ENCODE measurements around the gene ANO10. TPM values are rescaled to one million over a fixed set of nuclear protein-coding genes. Genes with fewer than 3 reads are reported as not detected.
"Not testable (repeated sequence)": the region's sequence is repeated elsewhere in the genome, so short reads cannot be mapped to it uniquely, and the experiment has no call there.

The ANO10 gene
- total RNA-seq, 1 experiment from 2014 or later, result 29.8 TPM

DNA sequence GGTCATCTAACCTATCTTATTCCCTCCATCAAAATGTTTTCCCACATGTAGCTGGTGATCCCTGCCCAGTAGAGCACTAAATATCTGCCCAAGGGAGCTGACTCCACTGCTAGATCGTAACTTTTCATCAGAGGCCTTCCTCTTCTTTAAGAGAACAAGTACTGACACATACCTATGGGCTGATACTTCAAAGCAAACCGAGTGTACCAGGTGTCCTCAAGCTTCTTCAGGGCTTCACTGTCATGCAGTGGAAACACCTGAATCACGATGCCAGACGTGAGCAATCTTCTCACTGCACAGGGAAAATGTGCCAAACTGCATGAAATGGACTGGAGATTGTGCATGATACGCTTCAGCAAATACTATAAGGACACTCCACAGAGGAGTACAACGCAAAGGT lies 41.6 kb downstream of the ANO10 start:
- DNase-seq (ENCODE audit: low read depth), result no peak

DNA sequence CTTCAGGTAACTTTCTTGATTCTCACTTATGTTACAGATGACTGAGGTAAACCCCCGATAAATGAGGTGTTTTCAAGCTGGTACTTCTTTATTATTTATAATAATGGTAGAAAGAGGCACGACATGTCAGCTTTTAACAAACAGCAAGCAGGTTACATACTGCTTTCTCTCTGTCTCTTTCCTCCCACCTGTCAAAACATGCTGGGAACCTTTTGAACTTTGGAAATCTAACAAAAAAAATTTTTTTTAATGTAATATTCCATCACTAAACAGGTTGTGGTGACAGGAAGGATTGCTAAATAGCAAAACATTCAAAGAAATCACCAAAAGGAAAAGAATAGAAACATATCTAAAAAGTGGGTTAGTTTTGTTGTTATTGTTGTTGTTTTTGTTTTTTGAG lies 48.2 kb downstream of the ANO10 start:
- no peak for DNase-seq (ENCODE audit: low read depth)

DNA sequence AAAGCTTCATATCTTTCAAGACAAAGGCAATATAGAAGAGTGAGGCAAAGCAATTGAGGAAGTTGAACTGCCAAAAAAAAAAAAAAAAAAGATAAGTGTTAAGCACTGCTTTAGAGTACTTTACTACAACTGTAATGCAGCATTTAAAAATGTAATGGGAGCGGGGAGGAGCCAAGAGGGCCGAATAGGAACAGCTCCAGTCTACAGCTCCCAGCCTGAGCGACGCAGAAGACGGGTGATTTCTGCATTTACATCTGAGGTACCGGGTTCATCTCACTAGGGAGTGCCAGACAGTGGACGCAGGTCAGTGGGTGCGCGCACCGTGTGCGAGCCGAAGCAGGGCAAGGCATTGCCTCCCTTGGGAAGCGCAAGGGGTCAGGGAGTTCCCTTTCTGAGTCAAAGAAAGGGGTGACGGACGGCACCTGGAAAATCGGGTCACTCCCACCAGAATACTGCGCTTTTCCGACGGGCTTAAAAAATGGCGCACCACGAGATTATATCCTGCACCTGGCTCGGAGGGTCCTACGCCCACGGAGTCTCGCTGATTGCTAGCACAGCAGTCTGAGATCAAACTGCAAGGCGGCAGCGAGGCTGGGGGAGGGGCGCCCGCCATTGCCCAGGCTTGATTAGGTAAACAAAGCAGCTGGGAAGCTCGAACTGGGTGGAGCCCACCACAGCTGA lies 56.0 kb downstream of the ANO10 start:
- not testable (repeated sequence) for DNase-seq (ENCODE audit: low read depth)

DNA sequence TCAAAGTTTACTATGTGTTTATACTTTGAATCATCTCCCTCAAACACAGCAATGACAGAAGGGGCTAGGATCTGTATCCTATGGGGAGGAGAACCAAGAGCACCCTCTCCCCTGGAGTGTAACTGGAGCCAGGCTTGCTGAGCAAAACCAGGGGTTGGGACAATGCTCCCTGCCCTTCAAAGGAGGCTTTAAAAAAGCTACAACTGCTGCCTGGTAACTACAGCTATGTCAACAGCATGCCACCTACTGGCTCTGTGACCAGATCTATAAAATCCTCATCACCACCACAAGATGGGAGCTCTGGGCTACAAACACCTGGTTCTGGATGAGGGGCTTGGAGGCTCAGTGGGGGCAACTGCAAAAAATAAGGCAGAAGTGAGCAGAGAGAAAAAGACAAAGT lies 61.9 kb downstream of the ANO10 start:
- DNase-seq (ENCODE audit: low read depth), result no peak

DNA sequence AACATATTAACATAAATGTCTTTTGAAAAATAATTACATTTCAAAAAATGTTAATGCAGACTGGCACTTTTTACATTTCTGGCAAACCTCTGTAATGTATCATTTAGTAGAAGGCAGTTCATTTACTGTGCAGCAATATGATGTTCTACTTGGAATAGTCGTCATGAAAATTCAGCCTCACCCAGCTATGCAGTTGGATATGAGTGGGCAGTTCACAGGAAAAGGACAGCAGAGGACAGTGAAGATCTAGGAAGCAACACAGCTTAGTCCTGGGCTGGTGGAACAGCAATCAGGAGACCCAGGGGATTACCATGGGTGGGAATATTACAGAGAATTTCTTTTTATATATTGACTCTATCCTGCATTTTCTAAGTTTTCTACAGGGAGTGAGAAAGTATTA lies 63.6 kb downstream of the ANO10 start:
- DNase-seq (ENCODE audit: low read depth), result no peak

DNA sequence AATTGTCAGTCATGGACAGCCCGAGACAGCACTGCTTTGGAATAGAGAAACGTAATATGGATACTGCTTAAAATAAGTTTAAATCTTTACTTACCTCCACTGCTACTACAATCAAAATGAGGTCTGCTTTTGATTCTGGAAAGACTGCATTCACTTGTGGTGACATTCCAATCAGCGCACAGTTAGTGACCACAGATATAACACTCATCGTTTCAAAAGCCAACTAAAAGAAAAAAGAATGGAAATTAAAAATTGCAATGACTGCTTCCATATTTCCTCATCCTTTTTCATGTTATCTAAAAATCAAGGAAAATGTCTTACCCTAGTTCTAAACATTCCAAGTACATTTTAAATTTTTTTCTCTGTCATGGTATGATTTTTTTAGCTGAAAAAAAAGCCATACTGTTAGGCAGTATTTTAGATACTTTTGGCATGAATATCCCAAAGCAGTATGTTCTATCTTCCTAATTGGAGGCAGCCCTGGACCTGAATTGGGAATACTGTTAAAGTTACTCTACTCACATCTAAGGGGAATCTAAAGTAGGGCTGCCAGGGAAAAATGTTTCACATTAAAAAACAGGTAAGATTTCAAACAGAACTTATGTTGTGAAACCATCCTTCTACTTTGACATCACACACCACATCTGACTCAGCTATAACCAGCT lies 72.1 kb downstream of the ANO10 start:
- no peak for DNase-seq (ENCODE audit: low read depth)

DNA sequence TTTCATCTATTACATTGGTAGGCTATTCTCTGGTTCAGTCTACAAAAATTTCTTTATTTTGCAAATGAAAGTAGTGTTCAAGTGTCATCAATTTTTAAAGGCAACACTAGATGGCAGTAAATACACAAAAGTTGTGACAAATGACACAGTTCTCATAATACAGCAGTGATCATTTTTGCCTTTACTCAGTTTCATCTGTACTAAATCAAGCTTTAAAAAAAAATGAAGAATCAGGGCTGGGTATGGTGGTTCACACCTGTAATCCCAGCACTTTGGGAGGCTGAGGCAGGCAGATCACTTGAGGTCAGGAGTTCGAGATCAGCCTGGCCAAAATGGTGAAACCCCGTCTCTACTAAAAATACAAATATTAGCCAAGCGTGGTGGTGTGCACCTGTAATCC lies 77.5 kb downstream of the ANO10 start:
- DNase-seq (ENCODE audit: low read depth), result peak; percentile 58

DNA sequence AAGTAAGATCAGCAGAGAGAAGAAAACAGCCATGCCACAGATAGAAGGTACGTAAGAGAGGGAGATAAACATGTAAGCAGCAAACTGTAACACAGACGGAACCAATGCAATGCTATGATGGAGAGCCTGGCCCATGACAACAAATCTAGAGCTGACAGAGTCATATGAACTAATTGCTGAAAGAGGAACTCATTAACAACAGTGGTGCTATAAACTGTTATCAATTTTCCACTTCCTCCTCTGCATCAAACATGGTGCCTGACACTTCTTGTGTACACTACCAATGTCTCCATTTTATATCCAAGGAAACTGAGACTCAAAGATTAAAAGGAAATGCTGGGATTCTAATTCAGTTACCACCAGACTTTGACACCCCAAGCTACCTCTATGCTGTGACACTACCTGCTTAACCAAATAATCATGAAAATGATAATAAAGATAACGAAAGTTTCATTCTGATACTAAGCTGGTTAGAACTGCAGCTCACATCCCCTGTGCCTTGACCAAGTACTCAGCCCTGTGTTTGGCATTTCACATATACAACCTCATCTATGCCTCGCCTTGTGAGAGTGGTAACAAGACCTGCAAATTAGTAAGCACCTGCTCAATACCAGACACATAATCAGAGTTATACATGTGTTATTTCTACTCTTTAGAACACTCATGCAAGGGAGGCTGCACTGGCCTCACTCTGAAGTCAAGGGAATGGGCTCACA lies 79.3 kb downstream of the ANO10 start:
- DNase-seq (ENCODE audit: low read depth), result no peak

DNA sequence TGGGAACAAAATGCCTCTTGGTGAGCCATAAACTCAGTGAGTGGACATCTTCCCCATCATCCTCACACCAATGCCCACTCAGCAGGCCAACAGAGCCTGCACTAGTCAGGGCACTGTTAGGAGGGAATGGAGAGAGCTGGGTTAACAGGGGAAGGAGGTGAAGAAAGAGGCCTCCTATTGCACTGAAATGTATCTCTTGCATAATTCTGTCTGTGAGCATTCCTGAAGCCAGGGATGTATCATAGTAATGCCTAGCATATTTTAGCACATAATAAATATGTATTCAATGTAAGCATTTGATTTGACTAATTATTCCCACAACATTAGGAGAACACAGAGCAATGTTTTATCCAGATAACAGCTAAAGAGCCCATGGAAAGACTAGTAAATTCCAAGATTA lies 81.2 kb downstream of the ANO10 start:
- no peak for DNase-seq (ENCODE audit: low read depth)

DNA sequence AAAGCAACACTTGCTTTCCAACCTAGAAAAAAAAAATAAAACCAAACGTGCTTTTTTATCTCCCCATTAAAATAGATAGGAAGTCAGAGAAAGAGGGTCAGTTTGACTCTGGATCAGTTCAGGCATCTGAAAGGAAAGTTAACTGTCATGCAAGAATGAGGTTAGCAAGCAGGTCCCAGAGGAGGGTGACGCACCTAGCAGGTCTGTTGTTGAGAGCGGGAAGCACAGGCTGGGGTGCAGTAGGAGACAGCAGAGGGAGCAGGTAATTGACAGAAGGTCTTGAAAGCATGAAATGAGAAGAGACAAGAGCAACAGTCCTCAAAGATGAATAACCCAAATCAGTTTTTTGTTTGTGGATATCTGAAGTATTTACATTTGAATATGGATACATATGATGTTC lies 82.5 kb downstream of the ANO10 start:
- no peak for DNase-seq (ENCODE audit: low read depth)

DNA sequence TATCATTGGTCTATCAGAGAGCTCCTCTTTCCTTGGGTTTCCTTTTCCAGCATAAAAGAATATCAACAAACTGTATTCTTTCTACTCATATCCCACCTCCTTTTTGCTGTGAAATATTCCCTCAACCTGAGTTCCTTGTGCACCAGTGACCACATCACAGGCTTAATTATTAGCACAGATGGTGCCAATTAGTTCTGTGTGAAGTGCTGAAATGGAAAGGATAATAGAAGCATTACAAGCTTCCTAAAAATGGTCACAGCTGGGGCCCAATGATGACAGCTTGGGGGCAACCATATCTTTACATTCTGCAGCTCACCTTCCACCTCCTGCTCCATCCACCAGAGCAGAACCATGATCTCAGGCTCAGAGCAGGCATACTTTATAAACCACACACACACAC lies 84.6 kb downstream of the ANO10 start:
- no peak for DNase-seq (ENCODE audit: low read depth)

DNA sequence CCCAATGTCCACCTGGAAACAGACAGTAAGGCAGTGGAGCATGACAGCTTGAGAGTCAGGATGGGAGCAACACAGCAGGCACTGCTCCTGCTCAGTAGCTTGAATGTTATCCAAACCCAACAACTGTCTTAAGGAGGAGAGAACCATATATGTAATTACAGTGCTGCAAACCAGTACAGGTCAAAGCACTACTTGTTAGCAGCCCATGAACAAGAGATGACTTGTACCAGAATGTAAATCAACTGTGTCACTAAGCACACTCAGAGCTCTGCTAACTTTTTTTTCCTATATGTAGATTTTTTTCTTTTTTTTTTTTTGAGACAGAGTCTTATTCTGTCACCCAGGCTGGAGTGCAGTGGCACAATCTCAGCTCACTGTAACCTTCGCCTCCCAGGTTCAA lies 87.1 kb downstream of the ANO10 start:
- no peak for DNase-seq (ENCODE audit: low read depth)

DNA sequence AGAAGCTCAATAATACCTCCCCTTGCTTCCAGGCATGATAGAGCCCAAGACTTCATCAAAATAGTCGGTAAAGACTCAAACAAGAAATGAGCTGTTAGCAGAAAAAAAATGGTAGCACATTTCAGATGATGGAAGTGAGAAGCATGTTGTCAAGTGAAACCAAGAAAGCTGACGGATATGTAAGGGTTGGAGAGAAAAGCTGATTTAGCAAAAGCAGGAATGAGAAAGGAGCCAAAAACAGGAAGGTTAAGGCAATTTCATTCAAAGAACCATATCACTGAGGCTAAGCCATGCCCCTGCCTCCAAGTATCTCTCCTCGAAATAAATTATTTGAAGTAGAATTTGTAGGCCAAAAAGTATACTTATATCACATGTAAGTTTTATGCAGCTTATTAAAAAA lies 88.8 kb downstream of the ANO10 start:
- DNase-seq (ENCODE audit: low read depth), result no peak

DNA sequence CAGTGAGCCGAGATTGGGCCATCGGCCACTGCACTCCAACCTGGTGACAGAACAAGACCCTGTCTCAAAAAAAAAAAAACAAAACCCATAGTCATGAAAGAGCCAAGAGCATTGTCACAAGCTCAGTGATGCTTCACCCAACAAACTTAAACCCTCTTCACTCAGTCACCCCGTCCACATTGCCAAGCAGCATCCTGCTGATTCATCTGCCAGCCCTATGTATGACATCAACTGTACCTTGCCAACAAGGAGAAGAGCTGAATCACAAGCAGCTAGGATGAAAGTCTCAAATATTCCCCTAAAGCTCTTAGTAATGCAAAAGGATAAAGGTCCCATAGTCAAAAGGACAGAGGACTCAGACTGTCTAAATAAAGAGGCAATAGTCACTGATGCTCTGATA lies 90.0 kb downstream of the ANO10 start:
- peak; percentile 63 for DNase-seq (ENCODE audit: low read depth)

DNA sequence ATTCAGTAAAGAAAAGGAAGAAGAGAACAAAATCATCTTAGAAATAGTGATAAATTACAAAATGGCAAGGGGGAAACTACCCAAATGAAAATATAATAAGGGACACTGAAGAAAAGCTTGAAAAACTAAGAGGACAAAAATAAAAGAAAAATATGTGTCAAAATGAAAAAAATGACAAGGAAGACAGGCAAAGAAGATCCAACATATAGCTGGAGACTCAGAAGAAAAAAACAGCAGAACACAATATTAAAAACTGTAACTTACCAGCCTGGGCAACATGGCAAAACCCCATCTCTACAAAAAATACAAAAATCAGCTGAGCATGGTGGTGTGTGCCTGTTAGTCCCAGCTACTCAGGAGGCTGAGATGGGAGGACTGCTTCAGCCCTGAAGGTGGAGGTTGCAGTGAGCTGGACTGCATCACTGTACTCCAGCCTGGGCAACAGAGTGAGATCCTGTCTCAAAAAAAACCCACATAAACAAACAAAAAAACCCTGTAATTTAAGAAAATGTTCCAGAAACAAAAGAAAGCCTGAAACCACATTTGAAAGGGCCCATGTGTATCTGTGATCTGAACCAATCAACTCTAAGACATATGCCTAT lies 93.2 kb downstream of the ANO10 start:
- no peak for DNase-seq (ENCODE audit: low read depth)

DNA sequence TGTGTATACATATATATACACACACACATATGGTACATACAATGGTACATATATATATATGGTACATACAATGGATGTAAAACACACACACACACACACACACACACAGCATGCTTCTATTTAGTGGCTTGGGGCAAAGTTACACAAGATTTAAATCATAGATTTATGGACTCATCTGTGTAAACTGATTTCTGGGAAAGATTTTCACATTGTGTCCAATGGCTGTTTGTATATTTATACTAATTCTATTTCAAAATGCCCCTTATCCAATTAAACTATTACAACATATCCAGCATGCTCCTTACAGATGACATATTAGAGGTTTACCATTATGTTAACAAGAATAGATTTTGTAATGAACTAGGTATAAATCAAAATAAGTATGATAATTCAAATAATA lies 94.9 kb downstream of the ANO10 start:
- no peak for DNase-seq (ENCODE audit: low read depth)

DNA sequence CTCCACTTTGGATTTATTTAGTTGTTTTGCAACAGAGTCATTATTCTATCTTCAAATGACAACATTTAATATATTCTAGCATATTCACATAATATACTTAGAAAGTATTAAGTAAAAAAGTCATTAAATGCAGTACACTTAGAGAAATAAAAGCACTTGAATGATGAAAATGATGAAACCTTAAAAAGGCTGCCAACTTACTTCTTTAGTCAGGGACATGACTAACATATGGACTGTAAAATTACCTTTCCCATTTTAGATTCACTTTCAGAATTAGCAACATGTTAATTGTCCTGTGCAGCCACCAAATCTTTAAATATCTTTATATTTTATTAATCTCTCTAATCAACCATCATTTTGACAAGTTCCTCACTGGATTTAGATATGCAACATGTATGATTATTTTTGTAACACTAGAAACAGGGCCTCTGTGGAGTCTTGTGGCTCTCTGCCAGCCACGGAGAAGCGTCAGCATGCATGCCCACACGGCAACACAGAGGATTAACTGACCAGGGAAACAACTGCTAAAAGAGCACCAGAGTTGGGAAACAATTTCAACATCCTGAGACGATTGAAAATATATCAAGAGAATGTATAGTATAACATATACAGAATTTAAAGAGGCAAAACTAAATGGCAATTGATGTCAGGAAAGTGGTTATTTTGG lies 95.7 kb downstream of the ANO10 start:
- no peak for DNase-seq (ENCODE audit: low read depth)

DNA sequence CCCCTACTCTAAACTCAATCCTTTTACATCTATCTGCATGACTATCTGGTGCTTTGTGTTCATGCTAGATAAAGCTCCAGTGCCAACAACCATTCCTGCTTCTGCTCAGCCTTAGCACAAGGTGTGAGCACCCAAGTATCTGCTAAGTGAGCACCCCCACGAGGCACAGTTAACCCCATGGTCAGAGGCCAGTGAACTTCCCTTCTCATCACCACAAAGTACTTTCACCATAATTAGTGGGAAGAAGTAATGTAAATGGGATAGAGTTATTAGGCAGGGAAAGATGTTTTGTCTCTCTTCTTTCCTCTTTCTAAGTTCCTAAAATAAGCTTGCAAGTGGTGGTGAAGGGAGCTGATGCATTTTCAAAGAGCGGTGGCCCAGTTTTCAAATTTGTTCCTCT lies 96.4 kb downstream of the ANO10 start:
- no peak for DNase-seq (ENCODE audit: low read depth)

DNA sequence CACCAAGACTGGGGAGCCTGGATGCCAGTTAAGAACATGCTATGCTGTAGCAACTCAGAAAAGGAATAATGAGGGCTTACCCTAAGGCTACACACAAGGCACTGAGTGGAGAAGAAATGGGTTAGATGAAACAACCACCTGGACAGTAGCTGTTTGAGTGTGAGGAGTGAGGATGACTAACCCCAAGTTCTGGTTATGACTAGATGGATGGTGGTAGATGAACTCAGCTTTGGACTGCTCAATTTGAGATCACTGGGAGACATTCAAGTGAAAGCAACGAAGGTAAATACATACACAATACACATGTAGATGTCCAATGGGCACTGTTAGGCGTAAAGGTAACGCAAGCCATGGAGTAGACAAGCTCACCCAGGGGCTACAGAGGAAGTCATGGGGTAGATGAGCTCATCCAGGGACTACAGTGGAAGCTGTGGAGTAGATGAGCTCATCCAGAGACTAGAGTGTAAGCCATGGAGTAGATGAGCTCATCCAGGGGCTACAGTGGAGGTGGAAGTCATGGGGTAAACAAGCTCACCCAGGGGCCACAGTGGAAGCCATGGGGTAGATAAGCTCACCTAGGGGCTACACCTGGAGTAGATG lies 98.3 kb downstream of the ANO10 start:
- peak; percentile 14 for DNase-seq (ENCODE audit: low read depth)

DNA sequence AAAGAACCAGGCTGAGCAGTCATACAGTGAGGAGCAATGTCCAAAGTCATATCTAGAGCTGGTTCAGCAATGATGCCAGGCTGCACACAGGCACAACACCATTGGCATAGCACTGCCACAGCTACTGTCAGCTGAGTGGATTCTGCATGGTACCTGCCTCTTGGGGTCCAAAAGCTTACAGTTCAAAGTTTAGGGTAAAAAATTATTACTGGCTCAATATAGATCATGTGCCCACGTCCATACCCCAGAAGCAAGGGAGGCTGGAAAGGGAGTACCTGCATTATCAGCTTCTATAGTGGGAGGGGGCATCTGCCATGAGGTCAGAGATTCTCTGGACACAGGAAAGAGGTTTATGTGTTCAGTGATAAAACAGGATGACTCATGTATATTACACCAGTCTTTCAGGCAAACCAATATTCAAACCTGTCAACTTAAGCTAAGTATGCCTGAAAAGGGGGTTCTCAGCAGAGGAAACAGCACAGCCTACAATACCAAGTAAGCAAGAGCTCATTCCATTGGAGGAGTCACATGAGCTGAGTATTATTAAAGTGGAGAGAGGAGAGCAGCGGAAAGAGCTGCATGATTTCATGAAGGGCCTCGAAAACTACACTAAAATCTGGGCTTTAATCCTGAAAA lies 99.0 kb downstream of the ANO10 start:
- DNase-seq (ENCODE audit: low read depth), result no peak

DNA sequence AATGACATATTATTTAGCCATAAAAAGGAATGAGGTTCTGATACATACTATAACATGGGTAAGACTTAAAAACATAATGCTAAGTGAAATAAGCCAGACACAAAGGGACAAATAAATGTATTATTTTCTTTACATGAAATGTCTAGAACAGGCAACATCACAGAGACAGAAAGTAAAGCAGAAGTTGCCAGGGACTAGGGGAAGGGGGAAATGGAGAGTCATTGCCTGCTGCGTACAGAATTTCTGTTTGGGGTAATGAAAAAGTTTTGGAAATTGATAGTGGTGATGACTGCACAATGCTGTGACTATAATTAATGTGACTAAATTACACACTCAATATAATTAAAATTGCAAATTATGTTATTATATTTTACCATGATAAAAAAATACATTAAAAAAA lies 99.9 kb downstream of the ANO10 start:
- no peak for DNase-seq (ENCODE audit: low read depth)
